H1 (cell line): ENCODE measurements around the gene RSU1. TPM values are rescaled to one million over a fixed set of nuclear protein-coding genes. Genes with fewer than 3 reads are reported as not detected.

Experiments used
- CTCF ChIA-PET: fragments of 300-600 bp; sonication (Branson Sonifier 250); formaldehyde crosslinking; loops from one replicate; lab custom pipeline; 2021; ENCODE audit not compliant: partially characterized antibody; lab: Charles Lee
- POLR2A ChIA-PET: fragments of 300-600 bp; sonication (Branson Sonifier 250); formaldehyde crosslinking; loops from one replicate; lab custom pipeline; 2021; ENCODE audit warnings: inconsistent platforms; ENCODE audit not compliant: partially characterized antibody; lab: Charles Lee
- DNase-seq, 2 experiments: peaks; one replicate each; pipeline versions ENCODE4 v3.0.0 to v3.0.0-alpha.2; 2010 to 2022; ENCODE audit warnings: low spot score in 2 of 2, low read depth in 1 of 2, mixed read lengths in 1 of 2
- FAIRE-seq: peaks from 2 replicates; lab custom pipeline; 2011; peaks lifted over from hg19 to GRCh38; lab: Jason Lieb, UNC
- H2AFZ ChIP-seq: 2 replicates; pipeline ENCODE4 v1.8.1; 2012; ENCODE audit warnings: low read length, inconsistent platforms
- H2AK5ac ChIP-seq: 2 replicates; pipeline ENCODE4 v1.6.1; 2013; ENCODE audit warnings: low read depth, low read length
- H2BK120ac ChIP-seq: replicated peaks from 2 replicates; pipeline ENCODE3; 2013; ENCODE audit warnings: low read depth, low read length, inconsistent platforms
- H2BK12ac ChIP-seq: 2 replicates; pipeline ENCODE4 v1.6.1; 2013; ENCODE audit warnings: low read depth, low read length
- H2BK15ac ChIP-seq: 2 replicates; pipeline ENCODE4 v1.6.1; 2013; ENCODE audit warnings: low read length
- H2BK20ac ChIP-seq: 2 replicates; pipeline ENCODE4 v1.6.1; 2013; ENCODE audit warnings: low read length
- H2BK5ac ChIP-seq: 2 replicates; pipeline ENCODE4 v1.6.1; 2013; ENCODE audit warnings: low read depth, low read length
- H3K14ac ChIP-seq: 2 replicates; pipeline ENCODE4 v1.6.1; 2013; ENCODE audit warnings: inconsistent platforms; ENCODE audit not compliant: insufficient read length
- H3K18ac ChIP-seq: 2 replicates; pipeline ENCODE4 v1.6.1; 2013; ENCODE audit warnings: low read length; ENCODE audit errors: extremely low read depth
- H3K23ac ChIP-seq: 2 replicates; pipeline ENCODE4 v1.6.1; 2013; ENCODE audit warnings: inconsistent platforms; ENCODE audit not compliant: insufficient read length
- H3K23me2 ChIP-seq: 2 replicates; pipeline ENCODE4 v1.6.1; 2013; ENCODE audit warnings: low read depth, low read length
- H3K27ac ChIP-seq: 2 replicates; pipeline ENCODE4 v1.6.1; 2011; ENCODE audit warnings: low read depth, low read length, inconsistent platforms
- H3K27me3 ChIP-seq, 4 experiments: replicated peaks in 1 of 4; 1 replicate in 1 of 4; 2 replicates in 3 of 4; pipeline versions ENCODE4 v1.6.1 to v1.8.1; 2011 to 2013; ENCODE audit warnings: low read length in 3 of 4, mild to moderate bottlenecking in 3 of 4, inconsistent platforms in 2 of 4, mixed read lengths in 2 of 4, moderate library complexity in 1 of 4; ENCODE audit not compliant: control insufficient read depth in 3 of 4, insufficient read depth in 3 of 4; ENCODE audit errors: extremely low read depth in 1 of 4
- H3K36me3 ChIP-seq, 4 experiments: 2 replicates each; pipeline versions ENCODE4 v1.6.1 to v1.8.1; 2011 to 2013; ENCODE audit warnings: mild to moderate bottlenecking in 4 of 4, low read length in 3 of 4, moderate library complexity in 2 of 4, control low read depth in 1 of 4, inconsistent platforms in 1 of 4; ENCODE audit not compliant: insufficient read depth in 4 of 4, control insufficient read depth in 2 of 4
- H3K4ac ChIP-seq: replicated peaks from 2 replicates; pipeline ENCODE3; 2013; ENCODE audit warnings: low read length, low read depth, mixed read lengths, inconsistent platforms; ENCODE audit not compliant: insufficient read length
- H3K4me1 ChIP-seq, 4 experiments: replicated peaks in 1 of 4; 1 replicate in 1 of 4; 2 replicates in 3 of 4; pipeline versions ENCODE4 v1.6.1 to v1.8.1; 2011 to 2013; ENCODE audit warnings: low read length in 3 of 4, inconsistent platforms in 2 of 4, mixed read lengths in 1 of 4; ENCODE audit not compliant: insufficient read depth in 4 of 4, control insufficient read depth in 3 of 4
- H3K4me2 ChIP-seq, 2 experiments: 2 replicates each; pipeline versions ENCODE4 v1.6.1 to v1.8.1; 2011 to 2013; ENCODE audit warnings: low read depth in 2 of 2, low read length in 2 of 2, control low read depth in 1 of 2, inconsistent platforms in 1 of 2, mild to moderate bottlenecking in 1 of 2; ENCODE audit not compliant: insufficient read depth in 1 of 2
- H3K4me3 ChIP-seq, 4 experiments: fragments of 200-600, 300-600 bp in 1 of 4; sonication (generic), shearing (Covaris generic), sonication (Bioruptor Twin) in 1 of 4; 2 replicates each; pipeline versions ENCODE4 v1.5.1 to v1.8.1; 2011 to 2016; ENCODE audit warnings: low read length in 4 of 4, low read depth in 3 of 4, control low read depth in 2 of 4, inconsistent platforms in 2 of 4, mild to moderate bottlenecking in 2 of 4, mixed read lengths in 1 of 4, moderate library complexity in 1 of 4; ENCODE audit not compliant: insufficient read depth in 2 of 4; ENCODE audit errors: extremely low read depth in 1 of 4
- H3K56ac ChIP-seq: replicated peaks from 2 replicates; pipeline ENCODE3; 2013; ENCODE audit warnings: low read depth, mild to moderate bottlenecking, mixed read lengths, low read length, inconsistent platforms; ENCODE audit not compliant: insufficient read length
- H3K79me1 ChIP-seq: 2 replicates; pipeline ENCODE4 v1.6.1; 2013; ENCODE audit warnings: low read depth, low read length, control low read depth
- H3K79me2 ChIP-seq, 2 experiments: 2 replicates each; pipeline versions ENCODE4 v1.6.1 to v1.8.1; 2012 to 2013; ENCODE audit warnings: low read length in 2 of 2, mild to moderate bottlenecking in 2 of 2, inconsistent platforms in 1 of 2; ENCODE audit not compliant: insufficient read depth in 2 of 2, control insufficient read depth in 1 of 2
- H3K9ac ChIP-seq, 4 experiments: replicated peaks in 1 of 4; 1 replicate in 1 of 4; 2 replicates in 3 of 4; pipeline versions ENCODE4 v1.6.1 to v1.8.1; 2011 to 2013; ENCODE audit warnings: low read depth in 3 of 4, low read length in 3 of 4, control low read depth in 2 of 4, mild to moderate bottlenecking in 2 of 4, moderate library complexity in 2 of 4, inconsistent platforms in 1 of 4; ENCODE audit errors: extremely low read depth in 1 of 4
- H3K9me3 ChIP-seq, 2 experiments: 2 replicates each; pipeline versions ENCODE4 v1.6.1 to v1.8.1; 2012 to 2013; ENCODE audit warnings: mild to moderate bottlenecking in 2 of 2, moderate library complexity in 2 of 2, control low read depth in 1 of 2, inconsistent platforms in 1 of 2, low read depth in 1 of 2, low read length in 1 of 2, mixed read lengths in 1 of 2; ENCODE audit not compliant: insufficient read depth in 2 of 2
- H4K20me1 ChIP-seq, 2 experiments: replicated peaks in 1 of 2; 2 replicates each; pipeline versions ENCODE3 to v1.8.1; 2011 to 2013; ENCODE audit warnings: inconsistent platforms in 2 of 2, low read length in 2 of 2, mild to moderate bottlenecking in 1 of 2; ENCODE audit not compliant: insufficient read depth in 2 of 2, control insufficient read depth in 1 of 2
- H4K5ac ChIP-seq: 2 replicates; pipeline ENCODE4 v1.6.1; 2013; ENCODE audit warnings: low read length, low read depth, mixed read lengths, inconsistent platforms; ENCODE audit not compliant: insufficient read length
- H4K8ac ChIP-seq: 2 replicates; pipeline ENCODE4 v1.8.0; 2013; ENCODE audit warnings: mild to moderate bottlenecking, moderate library complexity, low read length, inconsistent platforms; ENCODE audit not compliant: insufficient read depth; ENCODE audit errors: extremely low read depth
- H4K91ac ChIP-seq: replicated peaks from 2 replicates; pipeline ENCODE3; 2013; ENCODE audit warnings: low read length, mixed read lengths, inconsistent platforms; ENCODE audit not compliant: insufficient read length
- BACH1 ChIP-seq: IDR thresholded peaks from 2 replicates; pipeline ENCODE4 v1.6.1; 2012; ENCODE audit warnings: low read length, improper control_type of control experiment
- CBX5 ChIP-seq: fragments of 300-800, 300-1000 bp; sonication (generic); IDR thresholded peaks from 2 replicates; pipeline ENCODE4 v1.7.1; 2016; ENCODE audit warnings: antibody characterized with exemption, low read length, low read depth
- CBX8 ChIP-seq: fragments of 300-800, 300-1000 bp; sonication (generic); IDR thresholded peaks from 2 replicates; pipeline ENCODE4 v1.7.1; 2016; ENCODE audit warnings: low read depth, low read length, borderline replicate concordance
- EGR1 ChIP-seq: IDR thresholded peaks from 2 replicates; pipeline ENCODE4 v1.6.1; 2011; ENCODE audit warnings: low read depth, low read length, borderline replicate concordance
- EP300 ChIP-seq, 2 experiments: IDR thresholded peaks; 1 replicate in 1 of 2; 2 replicates in 1 of 2; pipeline ENCODE4 v1.6.1; 2011 to 2012; ENCODE audit warnings: low read depth in 2 of 2, low read length in 2 of 2, mild to moderate bottlenecking in 2 of 2, borderline replicate concordance in 1 of 2, inconsistent platforms in 1 of 2, moderate library complexity in 1 of 2
- KDM4A ChIP-seq: IDR thresholded peaks from one replicate; pipeline ENCODE4 v1.7.1; 2012; ENCODE audit warnings: low read depth, mild to moderate bottlenecking, moderate library complexity, low read length, inconsistent platforms; ENCODE audit not compliant: severe bottlenecking
- POLR2A ChIP-seq, 2 experiments: IDR thresholded peaks; 1 replicate in 1 of 2; 2 replicates in 1 of 2; pipeline ENCODE4 v1.6.1; 2011; ENCODE audit warnings: low read depth in 2 of 2, low read length in 2 of 2, mild to moderate bottlenecking in 2 of 2; ENCODE audit errors: control extremely low read depth in 1 of 2
- POU5F1 ChIP-seq: IDR thresholded peaks from 2 replicates; pipeline ENCODE4 v1.6.1; 2011; ENCODE audit warnings: low read depth, mild to moderate bottlenecking, low read length, moderate library complexity
- RNF2 ChIP-seq: fragments of 200-900, 300-1000 bp; sonication (generic); IDR thresholded peaks from 2 replicates; pipeline ENCODE4 v1.7.1; 2016; ENCODE audit warnings: borderline replicate concordance, low read depth, mild to moderate bottlenecking, antibody characterized with exemption, low read length; ENCODE audit not compliant: poor library complexity, severe bottlenecking; ENCODE audit errors: missing control alignments
- SAP30 ChIP-seq: fragments of 300-600 bp; sonication (generic); IDR thresholded peaks from 2 replicates; pipeline ENCODE4 v1.7.1; 2012; ENCODE audit warnings: low read length, moderate library complexity, mild to moderate bottlenecking, inconsistent platforms; ENCODE audit not compliant: insufficient read depth, insufficient replicate concordance
- WGBS, 2 experiments: shearing (Covaris generic) in 1 of 2; methylation state at CpG; one replicate each; pipeline versions ENCODE4 v1.1.6 to v1.1.7; 2013 to 2015; ENCODE audit warnings: low lambda C conversion rate in 2 of 2, mixed read lengths in 2 of 2, inconsistent platforms in 1 of 2, low coverage in 1 of 2, missing lambda C conversion rate in 1 of 2; ENCODE audit not compliant: insufficient replicate concordance in 2 of 2, insufficient coverage in 1 of 2, insufficient read length in 1 of 2; ENCODE audit errors: extremely low coverage in 1 of 2, missing lambda C conversion rate in 1 of 2; 5-methylcytosine and 5-hydroxymethylcytosine counted together
- polyA plus RNA-seq, 7 experiments: library from polyadenylated mRNA; depleted of rRNA in 3 of 7; stranded (reverse) in 5 of 7; unstranded in 2 of 7; fragments of >200 nt in 5 of 7; fragments of 200-250 nt in 2 of 7; gene quantifications; 1 replicate in 5 of 7; 2 replicates in 1 of 7; 4 replicates in 1 of 7; pipeline versions ENCODE4 v1.2.1 to v1.2.3, GENCODE V29; 2011 to 2013; ENCODE audit warnings: missing spikeins in 2 of 7, mixed read lengths in 2 of 7
- total RNA-seq: library from RNA; stranded (reverse); fragmentation: NEBNext Ultra II Directional; extraction: Animal tissue kit (Norgen Biotek cat#: 25700); gene quantifications from 2 replicates; pipeline ENCODE4 v1.2.1, GENCODE V29; 2021
- TF ChIP-seq, protein P1 (sequence below): IDR thresholded peaks from 2 replicates; pipeline ENCODE4 v1.6.1; 2012; ENCODE audit warnings: inconsistent platforms

Gene RSU1
- total and polyA plus RNA-seq, 2 of the 8 experiments (the other 6 are each of a cell fraction or from before 2014, with no cell fraction given), result 50.0 to 68.2 TPM

GRCh38 chr10:16646181-16647059, 170.8 kb downstream of the RSU1 start:
- H3K79me2 ChIP-seq, result no peaks in the 10 kb centered on the region
- CTCF ChIA-PET, result interaction anchor here (0.6 kb wide), 1 partner anchor 1001 kb away, joined by 6 read pairs; no protein-coding TSS in a partner anchor
- no peak overlapping the region for H2BK5ac ChIP-seq
- POLR2A ChIA-PET, result no interaction called here
- WGBS, 2 experiments, result 87% methylated on average over 13 of the region's 13 CpGs; no CpG with 5 or more reads in 1 of the 2 experiments
- H3K4ac ChIP-seq, result no peak overlapping the region
- H4K91ac ChIP-seq, result no peak overlapping the region
- H3K14ac ChIP-seq, result no peak overlapping the region
- H4K8ac ChIP-seq, result no peak overlapping the region
- H3K4me1 ChIP-seq, result peaks cover 0 to 4% (median 2%) of the 10 kb centered on the region in 4 experiments; a peak in 4 of 7 replicates
- H3K18ac ChIP-seq, result no peak overlapping the region
- H4K20me1 ChIP-seq, result peaks cover 0 to 2% of the 10 kb centered on the region in 2 experiments
- no peaks in the 10 kb centered on the region for H3K36me3 ChIP-seq
- FAIRE-seq (no peak), DNase-seq (no peak)
- no peak overlapping the region for H3K9ac ChIP-seq
- H3K9me3 ChIP-seq, result no peaks in the 10 kb centered on the region
- H2AFZ ChIP-seq, result no peak overlapping the region
- H3K56ac ChIP-seq, result no peak overlapping the region
- H3K27me3 ChIP-seq, result no peaks in the 10 kb centered on the region
- H3K23me2 ChIP-seq, result no peaks in the 10 kb centered on the region
- H2AK5ac ChIP-seq, result no peak overlapping the region
- no peak overlapping the region for H2BK12ac ChIP-seq
- no peak overlapping the region for H2BK120ac ChIP-seq
- no peak overlapping the region for H3K27ac ChIP-seq
- no peak overlapping the region for H3K23ac ChIP-seq
- H2BK20ac ChIP-seq, result no peak overlapping the region
- H3K79me1 ChIP-seq, result no peaks in the 10 kb centered on the region
- H2BK15ac ChIP-seq, result no peak overlapping the region
- no peak overlapping the region for H3K4me3 ChIP-seq
- no peak overlapping the region for H4K5ac ChIP-seq
- H3K4me2 ChIP-seq, result no peak overlapping the region
- no peak for TF ChIP-seq KDM4A
- TF ChIP-seq EGR1, result no peak
- no peak for TF ChIP-seq CBX8
- no peak for TF ChIP-seq RNF2
- no peak for TF ChIP-seq SAP30
- no peak for TF ChIP-seq EP300 (IDR thresholded peaks at IDR 0.05; ENCODE audit: borderline replicate concordance in 1 of 2, low read depth in 2 of 2, low read length in 2 of 2)
- no peak for TF ChIP-seq CBX5
- TF ChIP-seq POU5F1, result no peak
- TF ChIP-seq POLR2A (IDR thresholded peaks at IDR 0.05; ENCODE audit: control extremely low read depth in 1 of 2, low read depth in 2 of 2, low read length in 2 of 2), result no peak
- TF ChIP-seq, protein P1, sequence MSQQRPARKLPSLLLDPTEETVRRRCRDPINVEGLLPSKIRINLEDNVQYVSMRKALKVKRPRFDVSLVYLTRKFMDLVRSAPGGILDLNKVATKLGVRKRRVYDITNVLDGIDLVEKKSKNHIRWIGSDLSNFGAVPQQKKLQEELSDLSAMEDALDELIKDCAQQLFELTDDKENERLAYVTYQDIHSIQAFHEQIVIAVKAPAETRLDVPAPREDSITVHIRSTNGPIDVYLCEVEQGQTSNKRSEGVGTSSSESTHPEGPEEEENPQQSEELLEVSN, result no peak
- no peak for TF ChIP-seq BACH1
